K562 (cell line): ENCODE results near the gene ADSS2. TPM values are rescaled to one million over a fixed set of nuclear protein-coding genes. Genes with fewer than 3 reads are reported as not detected.

ENCODE experiments used
- ATAC-seq: fragments of 200-7000 bp; cut with Tn5 transposase; 3 replicates; pipeline ENCODE4 v1.9.1; 2020; ENCODE audit warnings: moderate library complexity
- BruUV-seq: library from RNA; stranded (reverse); fragments of 400-500 nt; replicated peaks from 2 replicates; lab custom pipeline; 2021; lab: Mats Ljungman, UMichigan
- CTCF ChIA-PET: fragments of 300-600 bp; formaldehyde crosslinking; extraction: SDS; loops from one replicate; lab custom pipeline; 2021; ENCODE audit warnings: low intra/inter-chr PET ratio; lab: Yijun Ruan, JAX
- POLR2A ChIA-PET: fragments of 300-600, 350-650 bp; sonication (Branson Sonifier 250); formaldehyde crosslinking; extraction: SDS; loops from one replicate; lab custom pipeline; 2021; ENCODE audit warnings: antibody characterized with exemption, inconsistent platforms; lab: Yijun Ruan, JAX
- DNase-seq, 4 experiments: peaks; one replicate each; pipeline versions ENCODE4 v3.0.0 to v3.0.0-alpha.2; 2011 to 2018; ENCODE audit warnings: low spot score in 3 of 4, mixed read lengths in 3 of 4; ENCODE audit errors: extremely low read depth in 1 of 4
- FAIRE-seq: peaks from 2 replicates; lab custom pipeline; 2011; peaks lifted over from hg19 to GRCh38; lab: Jason Lieb, UNC
- H2AFZ ChIP-seq: 2 replicates; pipeline ENCODE4 v1.6.0; 2011; ENCODE audit warnings: low read depth, low read length, control low read depth, inconsistent platforms
- H3K27ac ChIP-seq: fragments of 200-600 bp; 3 replicates; pipeline ENCODE4 v1.8.0; 2011; ENCODE audit warnings: low read depth, mild to moderate bottlenecking, control low read depth, inconsistent platforms, low read length, moderate library complexity, mixed read lengths; ENCODE audit errors: extremely low read depth
- H3K27me3 ChIP-seq, 2 experiments: fragments of 300-600 bp in 1 of 2; 2 replicates in 1 of 2; 3 replicates in 1 of 2; pipeline versions ENCODE4 v1.6.0 to v1.8.0; 2011; ENCODE audit warnings: inconsistent platforms in 2 of 2, low read length in 2 of 2, mild to moderate bottlenecking in 1 of 2, mixed read lengths in 1 of 2, moderate library complexity in 1 of 2; ENCODE audit not compliant: control insufficient read depth in 2 of 2, insufficient read depth in 2 of 2
- H3K36me3 ChIP-seq: fragments of 300-600 bp; 3 replicates; pipeline ENCODE4 v1.8.0; 2011; ENCODE audit warnings: mild to moderate bottlenecking, low read length, inconsistent platforms; ENCODE audit not compliant: control insufficient read depth, insufficient read depth
- H3K4me1 ChIP-seq, 2 experiments: fragments of 200-600 bp in 1 of 2; replicated peaks in 1 of 2; 2 replicates in 1 of 2; 3 replicates in 1 of 2; pipeline versions ENCODE4 v1.5.1 to v1.8.0; 2011; ENCODE audit warnings: inconsistent platforms in 2 of 2, low read length in 2 of 2, mild to moderate bottlenecking in 1 of 2, mixed read lengths in 1 of 2, moderate library complexity in 1 of 2; ENCODE audit not compliant: control insufficient read depth in 2 of 2, insufficient read depth in 2 of 2
- H3K4me2 ChIP-seq: 2 replicates; pipeline ENCODE4 v1.6.1; 2011; ENCODE audit warnings: low read length, control low read depth, inconsistent platforms, mixed read lengths; ENCODE audit not compliant: insufficient read depth
- H3K4me3 ChIP-seq: fragments of 200-600 bp; sonication (generic), shearing (Covaris generic); 2 replicates; pipeline ENCODE4 v1.5.1; 2016; ENCODE audit warnings: control low read depth, inconsistent platforms
- H3K79me2 ChIP-seq: fragments of 200-600 bp; 3 replicates; pipeline ENCODE4 v1.8.0; 2011; ENCODE audit warnings: low read length, inconsistent platforms; ENCODE audit not compliant: control insufficient read depth, insufficient read depth
- H3K9ac ChIP-seq, 2 experiments: 2 replicates each; pipeline versions ENCODE4 v1.6.0 to v1.6.1; 2011; ENCODE audit warnings: low read depth in 2 of 2, low read length in 2 of 2, control low read depth in 1 of 2, inconsistent platforms in 1 of 2, mild to moderate bottlenecking in 1 of 2, mixed read lengths in 1 of 2; ENCODE audit not compliant: insufficient read depth in 1 of 2
- H3K9me1 ChIP-seq: one replicate; pipeline ENCODE4 v1.6.0; 2011; ENCODE audit warnings: inconsistent platforms, mild to moderate bottlenecking, low read length, moderate library complexity; ENCODE audit not compliant: control insufficient read depth, insufficient read depth
- H3K9me3 ChIP-seq: replicated peaks from 2 replicates; pipeline ENCODE4 v1.5.1; 2011; ENCODE audit warnings: low read depth, low read length, inconsistent platforms; ENCODE audit not compliant: control insufficient read depth, insufficient read depth
- H4K20me1 ChIP-seq: replicated peaks from 2 replicates; pipeline ENCODE4 v1.6.1; 2011; ENCODE audit warnings: low read length, inconsistent platforms, mixed read lengths; ENCODE audit not compliant: control insufficient read depth, insufficient read depth
- CHAMP1 ChIP-seq: fragments of 450-650 bp; IDR thresholded peaks from 2 replicates; pipeline ENCODE4 v1.6.1; 2016; ENCODE audit warnings: mild to moderate bottlenecking
- DLX4 ChIP-seq: fragments of 250-450 bp; sonication (Bioruptor Pico); IDR thresholded peaks from 2 replicates; pipeline ENCODE4 v1.6.1; 2021; ENCODE audit warnings: mild to moderate bottlenecking
- ETS1 ChIP-seq: conservative IDR thresholded peaks from 2 replicates; pipeline ENCODE4 v1.6.1; 2011; ENCODE audit warnings: low read depth, mild to moderate bottlenecking, low read length; ENCODE audit not compliant: control insufficient read depth
- FUS ChIP-seq: fragments of 200-400 bp; formaldehyde crosslinking; optimal IDR thresholded peaks from 2 replicates; pipeline ENCODE3; 2017; ENCODE audit warnings: low read depth, low read length
- HIVEP1 ChIP-seq: fragments of 250-450 bp; sonication (Bioruptor Pico); IDR thresholded peaks from 2 replicates; pipeline ENCODE4 v1.4.0; 2020; ENCODE audit warnings: mild to moderate bottlenecking
- NR0B1 ChIP-seq: fragments of 450-650 bp; IDR thresholded peaks from one replicate; pipeline ENCODE4 v1.6.1; 2018; ENCODE audit warnings: mild to moderate bottlenecking, moderate library complexity; ENCODE audit not compliant: partially characterized antibody
- POLR3A ChIP-seq: IDR thresholded peaks from 2 replicates; pipeline ENCODE4 v1.6.1; 2011; ENCODE audit warnings: borderline replicate concordance, mild to moderate bottlenecking, moderate library complexity; ENCODE audit not compliant: insufficient read length, insufficient read depth; ENCODE audit errors: extremely low read depth
- RBM14 ChIP-seq: fragments of 200-400 bp; formaldehyde crosslinking; IDR thresholded peaks from 2 replicates; pipeline ENCODE4 v1.6.1; 2018; ENCODE audit warnings: low read depth, mild to moderate bottlenecking, low read length, moderate library complexity, borderline replicate concordance; ENCODE audit not compliant: insufficient read depth
- STAT5A ChIP-seq: IDR thresholded peaks from 2 replicates; pipeline ENCODE4 v1.6.1; 2012; ENCODE audit warnings: low read length, inconsistent platforms, borderline replicate concordance
- TRIM24 ChIP-seq, 2 experiments: fragments of 450-650 bp; IDR thresholded peaks; 2 replicates each; pipeline ENCODE4 v1.6.1; 2016
- ZNF280A ChIP-seq: fragments of 450-650 bp; IDR thresholded peaks from 2 replicates; pipeline ENCODE4 v1.6.1; 2018; ENCODE audit warnings: mild to moderate bottlenecking, low read depth; ENCODE audit not compliant: partially characterized antibody
- ZNF764 ChIP-seq: fragments of 250-450 bp; sonication (Bioruptor Pico); IDR thresholded peaks from 2 replicates; pipeline ENCODE4 v1.4.0; 2020; ENCODE audit warnings: low read depth, mild to moderate bottlenecking, moderate library complexity
- WGBS: fragments of 100-300 bp; shearing (Covaris generic); methylation state at CpG from one replicate; pipeline ENCODE4 v1.1.6; 2016; ENCODE audit warnings: low coverage, mixed read lengths; ENCODE audit not compliant: insufficient coverage; ENCODE audit errors: missing lambda C conversion rate; 5-methylcytosine and 5-hydroxymethylcytosine counted together
- in situ Hi-C: fragments of 300-500 bp; cut with MboI; formaldehyde crosslinking; loops from 4 replicates; pipeline ENCODE4 v1.15.0; 2018; ENCODE audit warnings: inconsistent platforms, mixed read lengths
- intact Hi-C: fragments of 100-400 bp; cut with micrococcal nuclease; formaldehyde crosslinking; loops from 2 replicates; pipeline ENCODE4 v1.14.2; 2022
- polyA plus RNA-seq, 8 experiments: library from polyadenylated mRNA; depleted of rRNA in 4 of 8; stranded (reverse) in 5 of 8; unstranded in 3 of 8; fragments of >200 nt; fragmentation: Nextera tagmentation in 2 of 8; fragmentation: Illumina TruSeq in 1 of 8; extraction: Ambion mirVana in 2 of 8; extraction: Trizol in 1 of 8; gene quantifications; 2 replicates each; pipeline versions ENCODE4 v1.2.1 to v1.2.3, GENCODE V29; 2011 to 2014; ENCODE audit warnings: inconsistent platforms in 1 of 8, missing spikeins in 1 of 8
- total RNA-seq, 7 experiments: library from RNA; depleted of rRNA in 6 of 7; stranded (reverse); fragments of >200 nt in 6 of 7; fragmentation: Illumina TruSeq in 2 of 7; extraction: Trizol in 2 of 7; gene quantifications; 2 replicates each; pipeline versions ENCODE4 v1.2.1 to v1.2.3, GENCODE V29; 2011 to 2021; ENCODE audit warnings: low replicate concordance in 1 of 7

ADSS2 gene
- total and polyA plus RNA-seq, 9 of the 15 experiments (the other 6 are each of a cell fraction or from before 2014, with no cell fraction given) = 8.8 to 63.8 (median 59.4) TPM

- H3K27ac ChIP-seq = peak overlapping the region; percentile 34; the same call in 2 of the 3 replicates
- peak overlapping the region; percentile 22 to 57; a peak in 3 of 4 replicates for H3K9ac ChIP-seq
- peak; percentile 99 for FAIRE-seq
- peak overlapping the region; percentile 71 for H3K4me2 ChIP-seq
- ChIA-PET CTCF (interaction anchor here (1.2 kb wide), 1 partner anchor 179 kb away, joined by 3 read pairs; no protein-coding TSS in a partner anchor), POLR2A (no interaction called here)
- TSS peak; percentile 70 for BruUV-seq
- no peaks in the 10 kb centered on the region for H3K9me1 ChIP-seq
- in situ Hi-C loops = no loop called here
- intact Hi-C loops = loop anchor here (1.0 to 5.0 kb wide), 6 partner anchors 59 to 201 kb away; partner anchors contain the start of gene DESI2
- peak; percentile 98 to 100 (median 99) for DNase-seq
- H3K36me3 ChIP-seq = peaks cover 35% of the 10 kb centered on the region
- WGBS = 2% methylated on average over 38 of the region's 47 CpGs
- H4K20me1 ChIP-seq = no peaks in the 10 kb centered on the region
- peaks cover 9% of the 10 kb centered on the region in 2 experiments; a peak in 4 of 5 replicates for H3K4me1 ChIP-seq
- peaks cover 8% of the 10 kb centered on the region for H3K9me3 ChIP-seq
- peak; percentile 97 for ATAC-seq
- peak overlapping the region; percentile 72 for H3K4me3 ChIP-seq
- peak overlapping the region; percentile 82 for H2AFZ ChIP-seq
- peaks cover 45% of the 10 kb centered on the region for H3K79me2 ChIP-seq
- H3K27me3 ChIP-seq = no peaks in the 10 kb centered on the region
- TF ChIP-seq FUS (peak; percentile 5), POLR3A (no peak), CHAMP1 (peak; percentile 92), ZNF764 (CRISPR knock-in tag) (no peak), HIVEP1 (no peak), TRIM24 (IDR thresholded peaks at IDR 0.05) (no peak), STAT5A (peak; percentile 56; the same call in 1 of the 2 replicates), ZNF280A (no peak), ETS1 (peak; percentile 97), RBM14 (no peak), NR0B1 (no peak), DLX4 (no peak)
Measured at GRCh38 chr1:244451951-244452795, 464 bp upstream of the ADSS2 start.
